ENCODE data around the gene ZDHHC18.

ZDHHC18 gene

GRCh38 chr1:26900001-26900814, 73.7 kb downstream of the ZDHHC18 start, which contains the start of gene GPATCH3:
Gene GPATCH3, minus strand, starts transcription at chr1:26900467. Its CDS starts 25 bp downstream, at chr1:26900442.
- peak within 1 kb of the TSS; percentile 96 for H3K4me3 ChIP-seq (replicated peaks; ENCODE audit: insufficient read depth, low read length)
- TF ChIP-seq GABPA (IDR thresholded peaks at IDR 0.05; ENCODE audit: low read depth) (no peak), CTCF (IDR thresholded peaks at IDR 0.05; ENCODE audit: insufficient read depth, low read length) (no peak), POLR2AphosphoS5 (IDR thresholded peaks at IDR 0.05; ENCODE audit: low read depth) (peak; percentile 90), REST (IDR thresholded peaks at IDR 0.05; ENCODE audit: insufficient replicate concordance, low read depth) (peak; percentile 73), SPI1 (IDR thresholded peaks at IDR 0.05; ENCODE audit: borderline replicate concordance, low read depth) (no peak)
- peak; percentile 89 to 90 for DNase-seq (ENCODE audit: low read depth in 1 of 2, low spot score in 1 of 2)

GRCh38 chr1:26900815-26901511, 74.5 kb downstream of the ZDHHC18 start:
- no peak for TF ChIP-seq REST (IDR thresholded peaks at IDR 0.05; ENCODE audit: insufficient replicate concordance, low read depth)
- no peak for TF ChIP-seq GABPA (IDR thresholded peaks at IDR 0.05; ENCODE audit: low read depth)
- TF ChIP-seq CTCF (IDR thresholded peaks at IDR 0.05; ENCODE audit: insufficient read depth, low read length), result no peak
- no peak for TF ChIP-seq SPI1 (IDR thresholded peaks at IDR 0.05; ENCODE audit: borderline replicate concordance, low read depth)
- TF ChIP-seq POLR2AphosphoS5 (IDR thresholded peaks at IDR 0.05; ENCODE audit: low read depth), result no peak
- peak overlapping the region; percentile 96 for H3K4me3 ChIP-seq (replicated peaks; ENCODE audit: insufficient read depth, low read length)
- no peaks in the 10 kb centered on the region for H3K27me3 ChIP-seq (ENCODE audit: insufficient read depth, poor library complexity, severe bottlenecking)
- no peak for DNase-seq (ENCODE audit: low read depth in 1 of 2, low spot score in 1 of 2)
- peak overlapping the region; percentile 83 for H3K27ac ChIP-seq (replicated peaks)

More at GRCh38 chr1:26900001-26900814, 73.7 kb downstream of the ZDHHC18 start, which contains the start of gene GPATCH3:
- Histone ChIP-seq H3K27ac (replicated peaks) (peak within 1 kb of the TSS; percentile 83), H3K27me3 (ENCODE audit: insufficient read depth, poor library complexity, severe bottlenecking) (no peaks in the 10 kb centered on the region)

All from HL-60 (cell line).